Germinal center (tissue), 1 donor: ENCODE data around the gene REPS1.
A peak's percentile ranks its signal among the peaks of the same experiment; 100 is the strongest.
"Not testable (repeated sequence)": the region's sequence is repeated elsewhere in the genome, so short reads cannot be mapped to it uniquely, and the experiment has no call there.

Experiments
- DNase-seq: peaks from one replicate; pipeline ENCODE4 v3.0.0; 2012; ENCODE audit warnings: mixed read lengths, low spot score

The REPS1 gene

DNA sequence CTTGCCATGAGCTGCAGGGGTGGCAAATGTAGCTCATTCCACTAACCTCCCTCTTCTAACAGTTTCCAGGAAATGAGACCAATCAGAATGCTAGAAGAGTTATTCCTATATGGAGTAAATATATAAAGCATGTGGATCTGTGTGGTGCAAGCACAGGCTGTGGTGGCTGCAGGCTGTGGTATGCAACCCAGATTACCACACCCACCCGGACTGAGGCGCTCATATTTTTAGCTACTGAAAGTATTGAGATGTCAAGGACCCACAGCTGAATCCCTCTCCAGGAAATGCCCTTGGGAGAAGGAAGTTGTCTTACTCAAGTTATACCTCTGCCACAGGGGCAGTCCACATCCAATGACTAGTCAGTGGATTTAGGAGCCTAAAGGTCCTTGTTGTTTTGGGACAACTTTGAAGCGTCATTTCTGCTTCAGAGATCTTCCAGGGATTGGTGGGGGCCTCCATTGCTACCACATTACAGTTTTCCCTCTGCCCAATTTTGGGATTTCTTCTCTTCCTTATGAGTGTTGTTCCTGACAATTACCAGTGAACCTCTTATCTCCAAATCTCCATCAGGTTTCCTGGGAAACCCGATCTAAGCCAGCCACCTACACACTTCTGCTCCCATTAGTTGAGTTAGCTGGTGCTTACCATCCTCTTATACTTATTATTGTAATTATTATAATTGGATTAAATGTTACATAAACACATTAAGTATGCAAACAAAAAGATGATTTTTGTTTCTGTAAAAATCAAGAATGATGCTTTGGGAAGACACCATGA, 12.1 kb upstream of the REPS1 start:
- DNase-seq: no peak

DNA sequence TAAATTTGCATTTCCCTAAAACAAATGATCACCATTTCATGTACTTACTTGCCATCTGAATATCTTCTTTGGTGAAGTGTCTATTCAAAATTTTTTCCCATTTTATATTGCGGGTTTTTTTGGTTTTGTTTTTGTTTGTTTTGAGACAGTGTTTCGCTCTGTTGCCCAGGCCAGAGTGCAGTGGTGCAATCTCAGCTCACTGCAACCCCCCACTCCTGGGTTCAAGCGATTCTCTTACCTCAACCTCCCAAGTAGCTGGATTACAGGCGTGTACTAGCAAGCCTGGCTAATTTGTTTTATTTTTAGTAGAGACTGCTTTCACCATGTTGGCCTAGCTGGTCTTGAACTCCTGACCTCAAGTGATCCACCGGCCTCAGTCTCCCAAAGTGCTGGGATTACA, 9.1 kb upstream of the REPS1 start:
- no peak for DNase-seq

DNA sequence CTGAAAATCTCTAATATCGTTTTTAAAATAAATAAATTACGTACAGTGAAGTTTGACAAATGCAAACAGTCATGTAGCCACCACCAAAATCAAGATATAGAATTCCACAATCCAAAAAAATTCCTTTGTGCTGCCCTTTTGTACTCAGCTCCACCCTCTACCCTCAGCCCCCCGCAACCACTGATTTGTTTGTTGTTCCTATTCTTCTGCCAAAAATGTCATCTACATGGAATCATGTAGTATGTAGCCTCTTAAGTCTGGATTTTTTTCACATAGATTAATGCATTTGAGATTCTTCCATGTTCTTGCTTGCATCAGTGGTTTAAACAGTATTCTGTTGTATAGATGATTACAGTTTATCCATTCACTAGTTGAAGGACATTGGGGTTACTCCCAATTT, 8.5 kb upstream of the REPS1 start:
- no peak for DNase-seq

DNA sequence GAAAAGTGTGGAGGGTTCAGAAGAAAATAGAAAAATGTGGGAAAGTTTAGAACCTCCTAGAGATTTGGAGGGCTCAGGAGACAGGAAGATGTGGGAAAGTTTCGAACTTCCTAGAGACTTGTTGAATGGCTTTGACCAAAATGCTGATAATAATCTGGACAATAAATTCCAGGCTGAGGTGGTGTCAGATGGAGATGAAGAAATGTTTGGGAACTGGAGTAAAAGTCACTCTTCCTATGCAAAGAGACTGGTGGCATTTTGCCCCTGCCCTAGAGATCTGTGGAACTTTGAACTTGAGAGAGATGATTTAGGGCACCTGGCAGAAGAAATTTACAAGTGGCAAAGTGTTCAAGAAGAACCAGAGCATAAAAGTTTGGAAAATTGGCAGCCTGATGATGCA, 5.4 kb upstream of the REPS1 start:
- DNase-seq: not testable (repeated sequence)

DNA sequence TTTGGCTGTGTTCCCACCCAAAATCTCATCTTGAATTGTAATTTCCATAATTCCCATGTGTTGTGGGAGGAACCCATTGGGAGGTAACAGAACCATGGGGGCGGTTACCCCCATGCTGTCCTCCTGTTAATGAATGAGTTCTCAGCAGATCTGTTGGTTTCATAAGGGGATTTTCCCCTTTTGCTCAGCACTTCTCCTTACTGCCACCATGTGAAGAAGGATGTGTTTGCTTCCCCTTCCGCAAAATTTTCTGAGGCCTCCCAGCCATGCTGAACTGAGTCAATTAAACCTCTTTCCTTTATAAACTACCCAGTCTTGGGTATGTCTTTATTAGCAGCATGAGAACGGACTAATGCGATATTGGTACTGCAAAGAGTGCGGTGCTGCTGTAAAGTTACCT, 4.9 kb upstream of the REPS1 start:
- not testable (repeated sequence) for DNase-seq

DNA sequence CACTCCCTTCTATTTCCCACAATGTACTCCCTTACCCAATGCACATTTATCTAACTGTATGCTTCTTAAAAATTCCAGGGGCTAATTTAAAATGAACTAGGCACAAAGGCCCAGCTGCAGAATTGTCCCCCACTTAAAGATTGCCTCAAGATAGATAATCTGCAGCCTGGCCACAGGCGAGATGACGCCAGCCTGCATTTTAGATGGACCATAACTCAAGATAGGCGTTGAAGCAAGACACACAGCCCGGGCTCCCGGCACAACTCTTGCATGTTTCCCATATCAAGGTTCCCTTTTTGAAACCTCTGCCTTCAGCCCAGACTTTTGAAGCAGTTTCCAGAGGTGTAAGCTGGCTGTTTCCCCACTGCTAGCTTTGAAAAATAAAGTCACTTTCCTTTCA, 3.2 kb upstream of the REPS1 start:
- DNase-seq: no peak

DNA sequence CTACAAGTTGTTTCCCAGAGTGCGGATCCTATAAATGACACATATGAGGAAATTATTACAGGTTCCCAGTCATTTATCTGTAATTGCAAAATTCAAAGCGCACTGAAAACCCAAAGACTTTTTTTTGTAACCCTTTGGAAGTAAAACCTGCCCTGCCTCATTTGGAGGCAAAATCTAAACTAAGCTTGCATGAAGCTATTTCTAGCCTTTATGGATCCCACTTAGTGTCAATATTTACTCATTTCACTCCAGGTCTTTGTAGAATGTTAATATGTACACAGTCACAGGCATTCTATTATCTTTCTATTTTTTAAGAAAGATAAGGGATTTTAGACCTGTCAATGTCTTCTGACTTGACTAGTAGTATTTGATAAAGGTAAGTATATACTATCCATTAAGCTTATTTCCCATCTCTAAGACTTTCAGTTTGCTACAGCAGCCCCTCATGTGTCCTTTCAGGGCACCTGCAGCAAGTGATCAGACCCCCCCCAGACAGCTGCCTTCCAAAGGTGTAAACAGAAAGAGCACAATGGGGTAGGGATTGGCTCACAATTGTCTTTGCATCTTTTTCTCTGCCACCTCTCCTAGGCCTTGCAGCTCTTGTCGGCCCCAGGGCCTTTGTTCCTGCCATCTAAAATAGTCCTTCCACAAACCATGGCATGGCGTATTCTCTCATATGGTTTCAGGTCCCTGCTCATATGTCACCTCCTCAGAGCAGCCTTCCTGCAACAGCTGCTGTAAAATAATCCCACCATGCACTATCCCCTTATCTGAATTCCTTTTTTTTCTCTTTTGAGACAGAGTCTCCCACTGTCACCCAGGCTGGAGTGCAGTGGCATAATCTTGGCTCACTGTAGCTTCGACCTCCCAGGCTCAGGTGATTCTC, 1.3 kb upstream of the REPS1 start:
- DNase-seq: no peak

DNA sequence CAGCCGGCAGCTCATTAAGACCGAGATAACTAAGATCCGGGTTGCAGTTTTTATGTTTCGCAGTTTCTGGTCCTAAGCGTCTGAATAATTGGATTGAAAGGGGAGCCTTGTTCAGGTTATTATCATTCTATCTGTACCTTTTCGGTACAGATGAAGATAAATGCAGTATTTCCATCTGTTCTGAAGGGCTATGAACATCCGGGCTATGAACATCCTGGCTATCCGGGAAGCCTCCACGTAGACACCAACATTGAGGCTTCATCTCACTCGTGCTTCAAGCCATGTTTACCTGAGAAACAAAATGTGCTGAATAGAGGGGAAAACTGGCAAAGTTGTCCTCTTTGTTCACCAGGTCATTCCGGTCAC, 399 bp upstream of the REPS1 start:
- no peak for DNase-seq

DNA sequence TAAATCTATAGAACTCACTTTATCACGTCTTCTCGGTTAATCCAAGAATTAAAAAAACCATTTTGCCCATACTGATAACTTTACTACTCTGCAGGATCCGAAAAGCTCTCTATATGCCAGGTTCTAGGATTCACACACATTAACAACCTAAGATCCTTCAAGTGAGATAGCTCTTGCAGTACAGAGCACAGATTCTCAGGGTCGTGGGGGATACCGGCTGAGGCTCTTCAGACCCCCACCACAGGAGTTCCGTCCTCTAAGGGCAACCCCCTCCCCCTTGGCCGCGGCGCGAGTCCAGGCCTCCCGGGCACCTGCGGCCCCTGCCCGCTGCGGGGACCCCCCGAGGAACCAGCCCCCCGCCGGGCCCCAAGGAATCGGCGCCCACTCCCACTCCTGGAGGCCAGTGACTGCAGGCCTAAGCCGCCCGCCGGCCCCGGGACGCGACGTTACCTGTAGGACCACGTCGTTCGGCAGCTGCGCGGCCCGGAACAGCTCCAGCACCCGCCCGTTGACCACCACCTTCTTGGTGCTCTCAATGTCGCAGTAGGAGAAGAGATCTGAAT, 892 bp downstream of the REPS1 start:
- DNase-seq: peak; percentile 3

DNA sequence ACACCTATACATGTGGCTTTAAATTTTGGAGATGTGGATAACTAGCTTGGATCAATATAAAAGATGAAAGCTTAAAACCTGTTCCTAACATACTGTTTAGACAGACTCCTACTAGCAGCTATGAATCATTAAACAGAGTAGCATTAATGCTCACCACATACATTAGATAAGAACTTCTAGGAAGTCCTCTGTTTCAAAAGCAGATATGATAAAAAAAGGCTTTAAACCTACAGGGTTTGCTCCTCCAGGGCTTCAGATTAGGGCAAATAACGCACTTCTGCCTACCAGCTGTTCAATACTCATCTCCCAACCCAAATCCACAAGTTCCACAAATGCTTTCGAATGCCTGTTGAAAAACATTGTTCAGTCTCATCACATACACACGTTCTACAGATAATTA, 1.5 kb downstream of the REPS1 start:
- DNase-seq: no peak

DNA sequence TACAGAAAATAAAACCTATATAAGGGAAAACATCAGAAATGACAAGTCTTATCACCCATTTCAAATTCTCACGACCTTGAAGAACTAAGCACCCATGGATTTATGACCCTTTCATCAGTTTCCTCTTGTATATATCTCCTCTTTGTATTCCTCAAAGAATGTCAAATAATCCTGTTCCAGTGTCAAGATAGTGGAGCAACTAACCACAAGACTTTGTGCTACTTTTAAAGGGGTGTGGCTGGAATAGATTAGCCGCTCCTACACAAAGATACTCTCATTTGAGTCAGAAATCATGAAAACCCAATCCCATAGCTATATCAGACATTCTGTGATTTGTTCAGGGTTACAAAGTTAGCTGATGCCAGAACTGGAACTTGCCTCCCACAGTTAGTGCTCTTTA, 6.6 kb downstream of the REPS1 start:
- no peak for DNase-seq

DNA sequence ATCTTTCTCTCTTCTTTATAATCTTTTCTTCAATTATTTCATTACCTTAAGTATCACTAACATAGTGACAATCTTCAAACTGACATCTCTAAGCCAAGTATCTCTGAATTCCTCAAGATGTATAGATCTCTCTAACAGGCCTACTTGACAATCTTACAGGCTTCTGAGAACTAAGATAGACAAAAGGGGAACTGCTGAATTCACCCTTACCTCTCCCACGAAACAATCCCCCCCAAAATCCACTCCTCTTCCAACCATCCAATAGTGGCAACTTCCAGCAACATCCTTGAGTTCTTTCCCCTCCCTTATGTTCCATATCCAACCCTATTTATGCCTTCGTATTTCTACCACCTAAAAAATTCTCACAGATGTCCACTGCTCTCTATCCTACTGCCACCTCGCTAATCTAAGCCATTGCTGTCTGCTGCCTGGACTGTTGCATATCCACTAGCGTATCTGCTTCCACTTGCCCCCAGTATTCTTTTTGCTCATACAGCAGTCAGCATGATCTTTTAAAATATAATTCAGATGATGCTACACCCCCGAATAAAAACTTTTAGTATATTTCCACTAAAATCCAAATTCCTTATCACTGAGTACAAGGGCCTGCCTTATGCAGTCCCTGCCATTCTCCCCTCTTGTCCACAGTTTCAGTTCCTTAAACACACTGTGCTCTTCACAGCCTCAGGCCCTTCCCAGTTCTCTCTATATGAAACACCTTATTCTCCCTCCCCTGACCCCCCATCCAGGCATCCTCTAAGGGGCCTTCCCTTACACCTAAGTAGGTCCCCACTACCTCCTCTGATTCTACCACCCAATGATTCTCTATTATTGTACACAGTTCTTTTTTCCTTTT, 8.0 kb downstream of the REPS1 start:
- peak; percentile 27 for DNase-seq

DNA sequence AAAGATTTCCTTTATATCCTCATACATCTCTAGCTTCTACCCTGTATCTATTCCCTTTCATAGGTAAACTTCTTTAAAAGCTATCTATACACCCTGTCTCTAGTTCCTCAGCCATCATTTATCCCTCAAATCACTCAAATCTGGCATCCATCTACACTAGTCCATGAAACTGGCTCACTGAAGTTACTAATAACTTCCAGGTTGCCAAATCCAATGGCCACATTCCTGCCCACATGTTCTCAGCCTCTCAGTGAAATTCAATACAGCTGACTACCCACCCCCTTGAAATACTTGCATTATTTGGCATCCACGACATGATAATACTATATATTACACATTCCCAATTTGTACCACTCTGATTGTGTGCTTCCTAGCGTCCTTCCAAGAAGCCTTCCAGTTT, 8.7 kb downstream of the REPS1 start:
- DNase-seq: no peak

DNA sequence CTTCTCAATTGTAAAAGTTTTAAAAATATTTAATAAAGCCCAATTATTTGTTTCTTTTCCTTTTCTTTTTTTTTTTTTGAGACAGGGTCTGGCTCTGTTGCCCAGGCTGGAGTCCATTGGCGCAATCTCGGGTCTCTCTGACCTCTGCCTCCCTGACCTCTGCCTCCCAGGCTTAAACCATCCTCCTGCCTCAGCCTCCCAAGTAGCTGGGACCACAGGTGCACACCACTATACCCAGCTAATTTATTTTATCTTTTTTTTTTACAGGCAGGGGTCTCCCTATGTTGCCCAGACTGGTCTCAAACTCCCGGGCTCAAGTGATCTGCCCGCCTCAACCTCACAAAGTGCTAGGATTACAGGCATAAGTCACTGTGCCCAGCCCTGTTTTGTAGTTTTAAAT, 9.8 kb downstream of the REPS1 start:
- no peak for DNase-seq

DNA sequence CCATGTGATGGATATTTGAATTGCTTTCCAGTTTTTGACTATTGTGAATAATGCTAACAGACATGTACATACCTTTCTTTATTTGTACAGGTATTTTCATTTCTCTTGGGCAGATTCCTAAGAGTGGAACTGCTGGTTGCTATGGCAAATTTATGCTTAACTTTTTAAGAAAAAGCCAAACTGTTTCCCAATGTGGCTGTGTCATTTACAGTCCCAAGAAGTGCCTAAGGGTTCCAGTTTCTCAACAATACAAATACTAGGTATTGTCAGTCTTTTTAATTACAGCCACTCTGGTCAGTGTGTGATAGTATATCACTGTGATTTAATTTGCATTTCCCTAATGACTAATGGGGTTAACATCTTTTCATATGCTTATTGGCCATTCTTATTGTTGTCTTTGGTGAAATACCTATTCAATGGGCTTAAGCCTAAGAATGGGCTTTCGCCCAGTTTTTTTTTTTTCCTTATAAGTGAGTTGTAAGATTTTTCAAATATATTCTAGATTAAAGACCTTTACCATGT, 10.3 kb downstream of the REPS1 start:
- no peak for DNase-seq

DNA sequence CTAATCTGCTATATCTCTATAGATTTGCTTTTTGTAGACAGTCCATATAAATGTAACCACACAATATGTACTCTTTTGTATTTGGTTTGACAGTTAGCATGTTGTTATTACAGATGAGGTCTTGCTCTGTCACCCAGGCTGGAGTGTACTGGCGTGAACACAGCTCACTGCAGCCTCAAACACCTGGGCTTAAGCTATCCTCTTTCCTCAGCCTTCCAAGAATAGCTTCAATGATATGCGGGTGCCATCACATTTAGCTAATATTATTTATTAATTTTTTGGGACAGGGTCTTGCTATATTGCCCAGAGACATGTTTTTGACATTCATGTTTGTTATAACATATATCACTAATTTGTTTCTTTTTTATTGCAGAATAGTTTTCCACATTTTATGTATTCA, 10.8 kb downstream of the REPS1 start:
- no peak for DNase-seq

DNA sequence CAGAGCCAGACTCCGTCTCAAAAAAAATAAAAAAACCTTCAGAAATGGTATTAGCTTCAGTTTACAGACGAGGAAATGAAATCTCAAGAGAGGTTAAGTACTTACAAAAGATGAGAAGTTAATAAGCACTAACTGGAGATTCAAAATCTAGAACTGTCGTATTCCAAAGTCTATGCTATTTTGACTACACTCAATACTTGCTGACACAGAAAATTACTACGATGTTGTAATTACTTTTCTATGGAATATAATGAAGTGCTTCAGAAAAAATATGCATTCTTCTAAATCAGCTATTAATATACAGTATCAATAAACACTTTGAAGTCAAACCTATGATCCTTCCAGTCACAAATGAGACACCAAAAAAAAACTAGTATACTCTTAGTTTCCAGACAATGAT, 12.2 kb downstream of the REPS1 start:
- no peak for DNase-seq

DNA sequence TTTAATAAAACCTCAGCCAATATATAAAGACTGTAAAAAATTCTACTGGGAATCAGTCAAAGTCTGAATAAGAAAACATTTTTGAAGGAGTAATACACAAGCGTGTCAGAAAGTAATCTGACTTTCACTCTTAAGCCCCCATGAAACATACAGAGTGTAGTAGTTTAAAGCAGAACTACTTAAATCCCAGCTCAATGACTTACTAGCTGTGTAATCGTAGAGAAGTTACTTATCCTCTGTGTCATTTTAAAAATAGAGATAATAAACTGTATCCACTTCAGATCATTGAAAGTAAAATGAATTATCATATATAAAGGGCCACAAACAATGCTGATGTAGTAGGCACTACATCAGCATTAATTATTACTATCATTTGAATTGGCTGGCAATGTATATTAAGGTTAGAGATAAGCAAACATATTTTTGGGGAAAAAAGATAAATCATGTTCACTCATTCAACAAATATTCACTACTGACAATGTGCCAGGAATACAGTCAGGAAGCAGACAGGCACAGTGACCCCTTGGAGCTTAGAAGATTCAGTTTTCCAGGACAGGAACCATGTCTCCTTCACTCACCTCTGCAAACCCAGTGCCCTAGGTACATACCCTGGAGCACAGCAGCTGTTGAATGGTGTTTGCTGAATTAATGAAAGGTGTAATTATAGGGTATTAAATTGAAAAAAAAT, 14.4 kb downstream of the REPS1 start:
- DNase-seq: no peak

DNA sequence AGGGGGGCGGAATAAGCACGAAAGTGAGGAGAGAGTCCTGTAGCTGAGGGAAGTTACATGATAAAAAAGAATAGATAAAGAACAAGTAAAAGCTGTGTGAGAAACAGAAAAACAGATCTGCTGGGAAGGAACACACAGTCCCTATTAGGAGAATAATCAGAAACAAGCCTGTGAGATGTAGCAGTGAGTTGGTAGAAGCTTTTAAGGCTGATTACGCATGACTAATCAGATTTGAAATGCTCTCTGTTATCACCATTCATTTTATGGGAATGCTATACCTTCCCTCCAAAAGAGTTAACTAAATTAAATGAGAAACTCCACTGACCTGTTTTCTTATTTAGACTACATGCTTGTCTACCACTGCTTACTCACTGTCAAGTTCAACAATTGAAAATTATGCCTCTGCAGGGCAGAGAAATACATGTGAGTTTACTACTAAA, 15.8 kb downstream of the REPS1 start:
- DNase-seq: no peak

DNA sequence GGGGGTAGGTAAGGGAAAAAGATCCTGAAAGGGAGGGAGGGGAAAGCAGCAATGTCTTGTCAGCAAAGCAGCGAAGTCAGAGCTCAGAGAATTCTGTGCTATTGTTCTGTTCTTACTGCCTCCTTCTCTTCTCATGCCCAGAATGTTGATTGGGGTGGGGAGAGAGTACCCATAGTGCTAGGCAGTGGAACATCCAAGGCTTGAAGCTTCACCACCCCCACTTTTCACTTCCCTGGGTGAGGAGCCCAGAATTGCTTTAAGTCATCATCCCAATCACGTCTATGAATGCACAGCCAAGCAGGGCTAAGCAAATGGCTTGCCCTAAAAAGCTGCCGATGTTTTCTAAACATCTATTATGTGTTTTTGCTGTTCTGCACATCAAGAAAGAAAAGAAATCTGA, 16.5 kb downstream of the REPS1 start:
- DNase-seq: no peak

DNA sequence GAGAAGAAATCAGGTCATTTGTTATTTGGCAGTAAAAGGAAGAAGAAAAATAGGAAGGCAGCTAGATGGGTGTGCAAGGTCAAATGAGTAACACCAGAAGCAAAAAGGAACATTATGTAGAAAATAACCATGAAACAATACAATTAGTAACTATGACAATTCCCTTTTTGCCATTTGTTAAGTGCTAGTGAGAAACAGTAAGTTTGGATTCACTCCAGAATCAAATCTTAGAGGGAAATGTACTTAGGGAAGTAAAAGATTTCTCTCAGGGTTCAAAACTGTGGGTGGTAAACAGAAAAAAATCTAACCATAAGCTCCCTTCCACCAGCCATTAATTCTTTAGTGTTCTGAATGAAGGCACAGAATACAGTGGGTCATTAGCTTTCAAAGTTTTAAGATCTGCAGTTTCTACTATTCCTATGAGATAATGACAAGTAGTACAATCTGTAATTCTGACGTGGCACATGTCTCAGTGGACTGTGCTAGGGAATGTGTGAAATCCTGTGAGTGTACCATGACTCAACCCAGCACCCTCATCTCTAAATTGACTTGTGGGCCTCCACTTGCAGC, 17.1 kb downstream of the REPS1 start:
- no peak for DNase-seq
